GM12801 (cell line): ENCODE data around the gene HECTD4.

Source experiments
- CTCF ChIP-seq: IDR thresholded peaks from one replicate; pipeline ENCODE4 v1.5.1; 2011; ENCODE audit warnings: control low read depth; ENCODE audit not compliant: insufficient read length; ENCODE audit errors: extremely low read depth

Gene HECTD4

DNA sequence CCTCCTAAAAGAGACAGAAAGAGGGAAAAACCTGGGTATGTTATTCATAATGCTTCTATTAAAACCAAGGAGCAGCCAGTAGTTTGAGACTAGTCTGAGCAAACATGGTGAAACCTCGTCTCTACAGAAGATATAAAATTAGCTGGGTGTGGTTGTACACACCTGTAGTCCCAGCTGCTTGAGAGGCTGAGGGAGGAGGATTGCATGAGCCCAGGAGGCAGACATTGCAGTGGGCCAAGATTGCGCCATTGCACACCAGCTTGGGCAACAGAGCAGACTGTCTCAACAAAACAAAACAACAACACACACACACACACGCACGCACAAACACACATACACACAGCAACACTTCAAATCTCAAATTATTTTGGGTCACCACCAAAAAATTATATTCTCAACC, 27.8 kb downstream of the HECTD4 start:
- no peak for TF ChIP-seq CTCF

DNA sequence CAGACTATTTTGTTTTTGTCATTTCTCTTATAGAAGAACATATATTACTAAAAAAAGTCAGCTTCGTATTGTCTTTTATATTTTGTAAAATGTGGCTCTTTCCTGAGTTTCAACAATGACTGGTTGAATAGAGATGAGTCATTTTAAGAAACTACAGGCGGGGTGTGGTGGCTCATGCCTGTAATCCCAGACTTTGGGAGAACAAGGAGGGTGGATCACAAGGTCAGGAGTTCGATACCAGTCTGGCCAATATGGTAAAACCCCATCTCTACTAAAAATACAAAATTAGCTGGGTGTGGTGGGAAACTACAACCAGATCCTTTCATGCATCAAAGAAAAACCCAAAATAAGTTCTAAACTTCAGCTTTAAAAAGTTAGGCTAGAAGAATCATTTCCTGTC, 28.8 kb downstream of the HECTD4 start:
- no peak for TF ChIP-seq CTCF

GRCh38 chr12:112352921-112353320, 29.3 kb downstream of the HECTD4 start:
- no peak for TF ChIP-seq CTCF

GRCh38 chr12:112350593-112351592, 31.3 kb downstream of the HECTD4 start:
- TF ChIP-seq CTCF = no peak

DNA sequence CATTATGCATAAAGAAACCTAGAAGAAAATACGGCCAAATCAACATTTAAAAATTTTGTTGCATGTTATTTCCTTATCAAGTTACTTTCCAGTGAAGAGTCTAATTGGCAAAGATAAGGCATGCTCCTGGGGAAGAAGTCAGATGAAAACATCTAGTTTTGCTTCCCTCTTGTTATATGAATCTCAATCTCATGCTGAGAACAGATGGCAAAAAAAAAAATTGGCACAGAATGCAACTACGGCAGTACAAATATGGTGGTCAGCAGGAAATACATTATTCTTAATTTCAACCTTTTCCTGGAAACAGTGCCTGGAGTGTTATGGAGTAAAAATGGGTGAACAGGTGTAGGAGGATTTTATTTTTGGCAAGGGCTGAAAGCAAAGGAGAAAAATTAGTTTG, 32.8 kb downstream of the HECTD4 start:
- no peak for TF ChIP-seq CTCF

DNA sequence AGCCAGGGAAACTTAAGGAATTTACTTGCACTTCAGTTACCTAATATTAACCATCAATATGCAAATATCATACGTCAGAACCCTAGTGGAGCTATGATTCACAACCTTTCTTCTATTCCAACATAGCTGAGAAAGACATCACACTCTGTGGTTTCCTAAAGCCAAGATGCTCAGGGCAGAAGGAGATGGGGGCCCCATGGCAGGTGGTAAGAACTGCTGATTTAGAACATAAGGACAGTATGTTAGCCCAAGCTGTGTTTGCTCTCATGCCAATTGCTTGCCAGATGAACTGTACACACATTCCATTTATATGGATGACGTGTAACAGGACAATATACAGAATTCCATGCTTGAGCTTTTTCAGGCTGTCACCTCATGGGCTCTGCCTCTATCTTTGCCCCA, 34.6 kb downstream of the HECTD4 start:
- TF ChIP-seq CTCF = no peak

DNA sequence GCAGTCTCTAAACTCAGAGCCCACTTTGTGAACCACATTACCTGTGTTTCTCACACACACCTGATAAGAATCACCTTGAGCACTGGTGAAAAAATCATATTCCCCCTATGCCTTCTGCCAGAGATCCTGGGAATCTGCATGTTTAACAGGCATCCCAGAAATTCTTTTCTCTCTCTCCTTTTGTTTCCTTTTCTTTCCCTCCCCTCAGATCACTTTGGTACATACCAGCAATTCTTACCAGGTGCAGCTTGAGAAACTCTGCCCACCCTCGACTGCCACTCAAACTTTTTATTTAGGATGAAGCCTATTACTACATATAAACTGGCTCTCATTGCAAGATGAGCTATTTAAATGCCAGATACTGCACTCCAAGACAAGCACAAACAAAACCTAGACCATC, 36.0 kb downstream of the HECTD4 start:
- no peak for TF ChIP-seq CTCF
